HG03064 (cell line): Measurements from ENCODE around the gene WDR38.
A peak's percentile ranks its signal among the peaks of the same experiment; 100 is the strongest.

Source experiments
- ATAC-seq: cut with Tn5 transposase; IDR thresholded peaks from one replicate; pipeline ENCODE4 v1.9.1; 2021; ENCODE audit warnings: low read depth; ENCODE audit not compliant: unreplicated experiment

WDR38 gene

DNA sequence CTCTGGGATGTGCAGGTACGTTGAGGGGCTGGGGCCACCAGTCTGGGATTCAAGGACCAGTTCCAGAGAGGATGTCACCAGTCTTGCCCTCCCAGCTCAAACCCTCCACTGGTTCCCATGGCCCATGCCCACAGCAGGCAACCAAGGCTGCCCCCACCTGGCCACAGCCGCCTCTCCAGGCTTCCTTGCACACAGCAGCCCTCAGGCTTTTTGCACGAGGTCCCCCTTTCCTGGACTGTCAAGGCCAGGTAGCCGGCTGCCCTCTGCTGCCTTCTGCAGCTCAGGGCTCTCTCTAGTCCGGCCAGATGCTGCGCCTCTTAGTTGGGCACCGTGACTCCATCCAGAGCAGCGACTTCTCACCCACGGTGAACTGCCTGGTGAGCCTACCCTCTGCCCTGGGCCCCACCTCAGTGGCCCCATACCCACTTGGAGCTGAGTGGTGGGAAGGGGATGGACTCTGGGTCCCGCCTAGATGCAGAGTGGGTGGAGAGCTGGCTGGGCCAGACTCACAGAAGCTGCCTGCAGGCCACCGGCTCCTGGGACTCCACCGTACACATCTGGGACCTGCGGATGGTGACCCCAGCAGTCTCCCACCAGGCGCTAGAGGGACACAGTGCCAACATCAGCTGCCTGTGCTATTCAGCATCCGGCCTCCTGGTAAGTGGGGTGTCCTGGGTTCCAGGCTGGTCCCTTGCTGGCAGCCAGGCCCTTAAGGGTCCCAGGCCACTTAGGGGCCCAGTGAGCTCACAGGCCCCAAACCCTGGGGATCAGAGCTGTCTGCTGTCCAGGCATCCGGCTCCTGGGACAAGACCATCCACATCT is 2.9 kb downstream of the WDR38 start:
- no peak for ATAC-seq

DNA sequence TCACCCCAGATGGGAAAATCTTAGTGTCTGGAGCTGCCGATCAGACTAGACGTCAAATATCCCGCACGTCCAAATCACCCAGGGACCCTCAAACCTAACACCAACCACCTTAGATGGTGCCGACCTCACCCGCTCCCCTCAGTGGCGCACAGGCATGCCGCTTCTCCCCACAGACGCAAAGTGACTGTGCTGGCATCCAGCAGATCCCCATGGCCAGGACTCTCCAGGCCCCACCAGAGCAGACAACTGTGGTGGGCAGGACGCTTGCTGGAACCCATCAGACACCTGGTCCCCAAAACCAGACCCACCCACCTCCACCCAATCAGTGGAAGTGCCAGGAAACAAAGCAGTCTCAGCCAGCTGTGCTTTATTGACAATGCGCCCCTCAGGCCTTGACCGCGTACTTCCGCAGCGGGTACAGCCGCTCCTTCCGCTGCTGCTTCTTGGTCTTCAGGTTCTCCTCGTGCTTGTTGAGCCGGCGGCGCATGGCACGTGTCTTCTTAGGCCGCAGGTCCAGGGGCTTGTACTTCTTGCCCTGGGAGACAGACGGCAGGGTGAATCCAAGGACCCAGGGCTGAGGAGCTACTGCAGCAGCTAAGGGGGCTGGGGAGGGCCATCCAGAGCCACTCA is 4.4 kb downstream of the WDR38 start:
- ATAC-seq, result no peak

DNA sequence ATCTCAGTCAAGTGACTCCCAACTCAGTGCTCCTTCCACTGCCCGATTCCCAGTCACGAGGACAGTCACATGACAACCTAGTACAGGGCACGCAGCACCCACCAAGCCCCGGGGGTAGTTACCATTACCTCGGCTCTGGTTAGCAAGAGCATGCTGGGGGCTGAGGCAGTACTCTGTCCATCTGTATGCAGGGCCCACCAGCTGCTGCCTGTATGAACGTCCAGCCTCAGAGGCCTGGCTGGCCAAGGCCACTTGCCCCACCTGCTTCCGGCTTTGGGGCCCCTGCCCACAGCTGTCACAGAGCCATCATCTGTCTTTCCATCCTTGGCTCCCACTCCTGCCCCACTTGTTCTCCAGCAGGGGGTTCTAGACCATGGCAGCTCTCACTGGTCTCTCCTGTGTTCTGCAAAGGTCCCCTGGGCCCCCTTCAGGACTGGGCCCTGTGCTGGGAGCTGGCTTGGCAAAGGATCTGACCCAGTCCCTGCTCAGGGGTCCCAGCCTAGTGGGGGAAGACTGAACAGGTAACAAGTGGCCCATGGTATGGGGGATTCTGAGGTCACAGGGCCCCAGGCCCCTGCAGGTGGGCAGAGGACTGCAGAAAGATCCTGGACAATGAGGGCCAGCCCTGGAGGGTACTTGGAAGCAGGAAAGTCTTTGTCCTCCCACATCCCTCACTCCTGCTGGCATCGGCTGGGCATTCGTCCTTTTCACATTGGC is 5.2 kb downstream of the WDR38 start:
- no peak for ATAC-seq

DNA sequence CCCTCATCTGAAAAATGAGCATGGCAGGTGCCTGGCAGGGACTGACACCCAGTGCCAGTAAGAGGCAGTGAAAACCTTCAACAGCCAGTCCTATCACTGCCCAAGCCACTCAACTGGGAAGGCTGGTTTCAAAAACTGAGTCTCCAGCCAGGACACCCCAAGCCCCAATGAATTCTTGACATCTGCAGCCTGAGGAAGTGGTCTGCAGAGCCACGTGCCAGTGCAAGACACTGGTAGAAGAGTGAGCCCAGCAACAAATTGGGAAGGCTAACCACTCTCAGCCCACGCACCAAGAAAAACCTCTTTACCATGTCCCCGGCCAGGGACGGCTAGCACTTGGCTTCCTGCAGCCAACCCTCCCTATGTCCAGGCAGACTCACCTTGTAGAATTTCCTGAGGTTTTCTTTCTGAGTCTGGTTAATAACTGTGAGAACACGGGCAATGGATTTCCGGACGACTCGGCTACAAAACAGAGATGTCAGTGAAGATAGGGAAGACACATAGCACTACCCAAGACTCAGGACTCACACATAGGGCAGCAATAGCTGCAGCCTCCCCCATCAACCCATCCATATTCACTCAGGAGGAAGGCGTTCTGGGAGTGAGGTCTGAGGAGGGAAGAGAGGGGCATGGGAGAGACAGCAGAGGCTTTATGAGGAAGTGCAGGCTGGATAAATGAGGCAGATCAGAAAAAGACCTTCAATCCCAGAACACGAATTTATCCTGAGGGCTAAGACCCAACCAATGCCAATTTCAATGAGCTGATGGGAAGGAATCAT is 6.7 kb downstream of the WDR38 start:
- ATAC-seq, result no peak

DNA sequence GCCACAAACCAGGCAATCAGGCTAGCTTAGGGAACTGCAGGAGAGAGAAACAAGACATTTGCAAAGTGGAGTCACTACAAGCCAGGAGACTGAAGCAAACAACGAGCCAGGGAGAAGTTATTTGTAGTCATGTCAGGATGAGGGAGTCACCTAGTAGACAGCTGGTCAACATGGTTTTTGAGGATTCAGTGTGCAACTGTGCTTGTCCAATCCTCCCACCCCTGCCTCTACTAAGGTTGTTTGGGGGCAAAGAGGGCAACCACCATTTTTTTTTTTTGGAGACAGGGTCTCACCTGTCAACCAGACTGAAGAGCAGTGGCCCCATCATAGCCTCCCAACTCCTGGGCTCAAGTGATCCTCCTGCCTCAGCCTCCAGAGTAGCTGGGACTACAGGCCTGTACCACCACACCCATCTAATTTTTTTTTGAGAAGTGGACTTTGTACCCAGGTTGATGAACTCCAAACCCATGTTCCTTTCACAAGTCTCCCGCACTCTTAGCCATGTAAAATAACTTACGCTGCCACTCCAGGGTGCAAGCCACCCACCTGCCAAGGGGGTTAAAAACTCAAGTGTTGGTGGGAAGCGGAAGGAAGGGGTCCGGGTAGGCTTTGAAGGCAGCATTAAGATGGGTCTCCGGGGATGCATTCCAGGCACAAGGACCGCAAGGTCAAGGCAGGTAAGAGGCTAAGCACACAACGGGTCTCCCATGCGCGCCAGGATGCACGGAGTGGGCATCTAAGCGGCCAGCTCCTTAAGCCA is 7.5 kb downstream of the WDR38 start:
- no peak for ATAC-seq

DNA sequence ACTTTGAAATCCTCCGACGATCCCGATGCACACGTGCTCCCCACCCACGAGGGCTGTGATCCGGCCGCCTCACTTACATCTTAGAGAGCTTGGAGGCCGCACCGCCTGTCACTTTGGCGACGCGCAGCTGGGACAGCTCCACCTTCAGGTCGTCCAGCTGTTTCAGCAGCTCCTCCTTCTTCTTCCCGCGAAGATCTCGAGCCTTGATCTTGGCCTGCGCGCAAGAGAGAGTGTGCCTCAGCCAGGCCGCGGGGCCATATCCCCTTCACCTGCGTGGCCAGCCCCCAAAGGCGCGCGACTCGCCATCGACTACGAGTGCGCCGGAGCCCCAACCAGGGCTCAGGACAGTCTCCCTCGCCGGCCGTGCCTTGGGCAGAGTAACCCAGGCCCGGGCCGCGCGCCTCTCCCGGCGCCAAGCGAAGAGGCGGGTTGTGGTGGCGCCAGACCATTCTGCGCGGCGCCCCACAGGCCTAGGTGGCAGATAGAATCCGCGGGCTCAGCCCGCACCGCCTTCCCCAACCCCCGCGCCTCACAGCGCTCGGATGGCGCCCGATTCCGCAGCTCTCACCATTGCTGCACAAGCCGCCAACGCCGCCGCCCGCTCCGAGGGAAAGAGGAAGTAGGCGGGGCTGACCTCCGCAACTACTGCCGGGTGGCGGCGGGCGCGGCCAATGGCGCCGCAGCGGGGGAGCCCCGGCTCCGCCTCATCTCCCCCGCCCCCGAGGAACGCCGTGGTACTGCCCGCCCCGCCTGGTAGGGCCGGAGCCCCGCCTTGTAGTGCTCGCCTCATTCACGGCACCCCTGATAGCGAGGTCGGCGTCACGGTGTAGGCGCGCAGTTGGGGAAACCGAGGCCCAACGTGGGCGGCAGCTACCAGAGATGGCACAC is 8.3 kb downstream of the WDR38 start, which contains the start of the genes ARPC5L and RPL35:
Gene ARPC5L (plus strand): TSS at position 789 of the 888 bp plus-strand sequence. CDS start 7,161 bp downstream, outside the sequence.
Gene RPL35 (minus strand): TSS at position 616 of the 888 bp plus-strand sequence. CDS start 45 bp downstream, at position 571.
- ATAC-seq, result peak; percentile 82

DNA sequence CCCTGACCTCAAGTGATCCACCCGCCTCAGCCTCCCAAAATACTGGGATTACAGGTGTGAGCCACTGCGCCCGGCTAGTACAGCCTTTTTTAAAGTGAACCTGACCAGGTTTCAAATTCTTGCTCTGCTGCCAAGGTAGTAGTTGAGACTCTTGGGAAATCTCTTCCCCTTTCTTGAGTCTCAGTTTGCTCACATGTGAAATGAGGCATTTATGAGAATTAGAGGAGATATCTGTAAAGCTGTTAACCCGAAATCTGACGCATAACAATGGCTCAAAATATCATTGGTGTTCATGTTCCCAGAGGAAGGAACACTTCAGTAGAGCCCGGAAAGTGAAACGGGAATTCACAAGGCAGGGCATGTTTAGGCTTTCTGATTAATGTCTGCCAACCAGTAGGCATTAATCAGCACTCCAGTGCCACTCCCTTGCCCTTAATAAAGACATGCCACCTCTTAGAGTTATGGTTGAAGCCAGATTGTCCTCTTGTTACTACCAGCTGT is 10.2 kb downstream of the WDR38 start:
- ATAC-seq, result no peak

DNA sequence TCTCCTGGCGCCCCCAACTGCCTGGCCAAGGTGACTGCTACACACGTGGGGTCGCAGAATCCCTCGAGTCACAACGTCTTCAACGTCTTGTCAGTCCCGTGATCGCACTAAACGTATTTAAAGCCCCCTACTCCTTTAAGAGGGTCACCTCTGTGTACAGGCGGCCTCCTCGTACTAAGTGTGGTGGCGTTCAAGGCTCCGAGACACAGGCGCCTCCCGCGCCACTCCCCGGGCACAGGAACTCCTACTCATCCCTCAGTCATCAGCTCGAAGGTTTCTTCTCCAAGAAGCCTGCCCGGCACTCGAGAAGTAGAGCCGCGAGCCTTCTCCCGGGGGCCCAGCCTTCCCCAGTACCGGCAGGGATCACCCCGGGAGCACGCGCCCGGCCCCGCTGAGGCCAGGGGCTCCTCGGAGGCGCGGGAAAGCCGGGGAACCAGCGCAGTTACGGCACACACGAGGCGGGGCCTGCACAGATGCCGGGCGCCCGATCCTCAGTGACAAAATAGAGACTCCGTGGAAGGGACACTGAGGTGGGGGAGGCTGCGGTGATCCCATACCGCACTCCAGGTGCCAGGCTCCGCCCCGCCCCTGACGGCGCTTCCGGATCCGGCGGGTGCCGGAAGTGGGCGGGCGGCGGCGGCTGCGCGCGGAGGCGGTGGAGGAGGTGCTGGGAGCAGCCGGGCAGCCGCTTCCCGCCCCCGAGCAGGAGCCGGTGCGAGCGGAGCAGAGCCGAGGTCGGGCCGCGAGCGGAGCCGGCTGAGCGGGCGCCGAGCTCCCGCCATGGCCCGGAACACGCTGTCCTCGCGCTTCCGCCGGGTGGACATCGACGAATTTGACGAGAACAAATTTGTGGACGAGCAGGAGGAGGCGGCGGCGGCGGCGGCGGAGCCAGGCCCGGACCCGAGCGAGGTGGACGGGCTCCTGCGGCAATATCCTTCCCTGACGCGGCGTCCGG is 15.5 kb downstream of the WDR38 start:
- ATAC-seq, result peak; percentile 48

DNA sequence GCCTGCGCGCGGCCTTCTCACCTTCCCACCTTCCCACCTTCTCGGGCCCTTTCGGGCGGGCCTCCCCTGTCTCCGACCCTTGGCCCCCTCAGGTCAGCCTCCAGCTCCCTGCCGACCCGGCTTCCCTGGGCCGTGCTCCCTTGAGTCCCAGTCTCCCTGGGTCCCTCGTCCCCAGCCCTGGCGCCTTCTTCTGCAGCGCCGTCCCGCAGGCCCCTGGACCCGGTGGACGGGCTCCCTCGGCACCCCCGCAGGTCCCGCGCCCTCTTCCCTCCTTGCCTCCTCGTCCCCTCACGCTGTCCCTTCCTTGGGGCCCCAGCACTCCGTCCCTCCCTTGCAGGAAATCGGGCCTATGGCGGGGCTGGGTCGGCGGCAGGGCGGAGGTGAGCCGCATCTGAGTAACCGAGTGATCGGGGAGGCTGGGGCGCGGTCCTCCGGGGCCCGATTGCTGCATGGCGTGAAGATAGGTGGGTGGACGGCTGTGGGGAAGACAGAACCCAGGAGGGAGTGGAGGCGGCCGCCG is 16.3 kb downstream of the WDR38 start:
- peak; percentile 9 for ATAC-seq

DNA sequence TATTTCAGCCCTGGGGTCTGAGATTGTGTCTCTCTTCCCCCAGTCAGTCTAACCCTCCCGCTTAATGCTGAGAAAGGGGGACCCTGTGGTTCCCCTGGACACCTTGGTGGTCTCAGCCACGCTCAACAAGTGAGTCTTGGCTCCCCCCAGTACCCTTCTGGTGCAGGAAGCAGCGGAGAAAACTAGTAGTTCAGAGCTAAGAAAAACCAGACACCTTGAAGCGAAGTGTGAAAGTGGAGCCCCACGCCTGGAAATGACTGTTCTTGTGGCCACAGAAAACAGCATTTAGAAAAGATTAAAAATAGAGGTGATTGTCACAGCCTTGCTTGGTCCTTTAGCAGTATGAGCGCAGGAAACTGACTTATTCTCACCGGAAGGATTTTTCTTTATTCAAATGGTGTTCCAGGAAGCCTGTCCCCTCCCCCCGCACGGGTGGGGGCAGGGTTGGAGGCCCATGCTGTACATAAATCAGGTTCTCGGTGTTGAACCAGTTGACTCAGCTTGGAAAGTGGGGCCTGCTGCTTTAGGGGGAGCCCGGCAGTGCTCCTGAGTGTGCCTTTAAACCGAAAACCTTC is 16.8 kb downstream of the WDR38 start:
- ATAC-seq, result peak; percentile 32

DNA sequence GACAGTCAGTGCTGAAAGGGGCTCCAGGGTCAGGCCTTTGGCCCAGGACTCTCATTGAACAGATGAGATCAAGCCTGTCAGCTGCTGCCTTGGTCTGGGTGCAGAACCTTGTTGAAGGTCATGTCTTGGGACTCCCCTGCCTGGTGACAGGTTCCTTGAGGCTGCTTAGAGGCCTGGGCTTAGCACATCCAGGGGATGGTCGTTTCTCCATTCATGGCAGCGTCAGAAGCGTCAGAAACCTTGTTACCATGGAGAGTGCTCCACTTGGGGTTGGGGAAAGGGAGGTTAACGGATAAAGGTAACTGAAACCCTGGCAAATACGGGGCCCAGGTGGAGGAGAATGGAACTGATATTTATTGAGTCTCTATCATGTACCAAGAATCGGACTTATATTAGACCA is 17.5 kb downstream of the WDR38 start:
- ATAC-seq, result no peak

DNA sequence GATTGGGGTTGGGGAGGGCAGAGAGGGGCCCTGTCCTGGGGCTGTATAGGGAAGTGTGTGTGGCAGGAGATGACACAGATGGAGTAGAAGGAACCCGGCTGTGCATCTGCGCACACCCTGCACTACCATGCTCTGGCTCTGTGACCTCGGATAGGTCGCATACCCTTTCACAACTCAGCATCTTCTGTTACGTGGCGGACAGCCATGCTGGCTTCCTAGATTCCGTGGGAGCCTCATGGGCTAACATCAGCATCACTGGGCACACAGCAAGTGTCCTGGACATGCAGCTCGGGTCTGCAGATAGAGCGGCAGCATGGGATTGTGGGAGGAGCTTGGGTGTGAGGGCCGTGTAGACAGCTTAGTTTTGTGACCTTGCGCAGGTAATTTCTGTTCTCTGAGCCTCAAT is 17.9 kb downstream of the WDR38 start:
- no peak for ATAC-seq

DNA sequence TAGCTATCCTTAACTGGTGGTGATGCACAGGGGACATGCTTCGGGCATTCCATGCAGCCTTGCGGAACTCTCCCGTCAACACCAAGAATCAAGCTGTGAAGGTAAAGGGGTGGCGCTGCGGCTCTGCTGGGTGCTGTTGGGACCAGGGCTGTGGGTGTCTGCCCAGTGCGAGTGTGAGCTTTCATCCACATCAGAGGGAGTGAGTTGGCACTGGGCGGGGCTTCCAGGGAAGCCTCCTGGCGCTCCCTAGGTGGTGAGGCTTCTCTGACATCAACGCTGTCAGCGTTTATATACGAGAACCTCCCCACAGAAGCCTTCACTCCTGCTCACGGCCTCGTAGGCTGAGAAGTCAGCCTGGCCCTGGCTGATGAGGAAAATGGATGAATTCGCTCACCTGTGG is 20.4 kb downstream of the WDR38 start:
- ATAC-seq, result no peak

DNA sequence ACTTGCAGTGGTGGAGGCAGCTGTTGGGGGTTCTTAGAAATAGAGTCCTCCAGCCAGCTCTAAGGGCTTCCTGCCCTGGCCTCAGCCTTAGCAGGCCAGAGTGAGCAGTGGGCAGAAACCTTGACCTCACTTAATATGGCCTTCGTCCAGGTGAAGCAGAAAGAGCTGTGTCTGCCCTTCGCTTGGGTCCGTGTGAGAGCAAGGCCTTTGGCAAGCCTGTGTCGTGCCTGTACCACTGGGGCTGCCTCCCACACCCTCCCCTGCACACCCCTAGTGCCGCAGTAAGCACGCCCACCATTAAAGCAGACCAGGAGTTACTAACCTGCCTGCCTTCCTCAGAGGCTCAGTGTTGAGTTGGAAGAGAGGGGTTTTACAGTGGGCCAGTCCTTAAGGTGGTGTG is 22.2 kb downstream of the WDR38 start:
- ATAC-seq, result no peak

DNA sequence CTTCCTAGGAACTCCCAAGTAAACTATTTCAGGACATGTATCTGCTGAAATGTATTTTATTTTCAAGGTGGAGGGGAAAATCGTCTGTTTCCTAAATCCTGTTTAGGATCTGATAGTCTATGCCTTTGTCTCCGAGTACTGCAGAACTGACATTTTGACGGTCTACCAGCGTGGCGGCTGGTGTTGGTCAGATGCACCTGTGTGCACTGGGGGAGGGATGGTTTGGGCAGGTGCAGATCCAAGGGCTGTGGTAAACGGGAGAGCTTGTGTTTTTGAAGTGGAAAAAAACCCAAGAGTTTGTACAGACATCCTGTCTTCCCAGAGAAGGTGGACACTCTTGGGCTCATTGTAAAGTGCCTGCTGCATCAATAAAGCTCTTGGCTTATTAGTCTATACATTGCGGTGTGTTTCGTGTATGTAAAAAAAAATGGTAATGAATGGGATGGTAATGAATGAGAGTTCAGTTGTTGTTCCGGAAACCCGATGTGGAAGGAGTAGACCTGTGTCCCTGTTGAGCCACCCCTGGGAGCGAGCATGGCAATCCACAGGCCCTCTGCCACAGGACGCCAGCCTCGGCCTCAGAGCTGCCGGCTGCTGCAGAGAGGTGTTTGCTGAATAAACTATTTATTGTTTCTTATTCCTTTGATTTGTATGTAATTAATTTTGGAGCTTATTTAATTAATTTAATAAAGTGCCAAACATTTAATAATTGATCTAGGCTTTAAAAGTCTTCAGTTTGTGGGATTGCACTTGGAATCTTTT is 23.9 kb downstream of the WDR38 start:
- ATAC-seq, result no peak

DNA sequence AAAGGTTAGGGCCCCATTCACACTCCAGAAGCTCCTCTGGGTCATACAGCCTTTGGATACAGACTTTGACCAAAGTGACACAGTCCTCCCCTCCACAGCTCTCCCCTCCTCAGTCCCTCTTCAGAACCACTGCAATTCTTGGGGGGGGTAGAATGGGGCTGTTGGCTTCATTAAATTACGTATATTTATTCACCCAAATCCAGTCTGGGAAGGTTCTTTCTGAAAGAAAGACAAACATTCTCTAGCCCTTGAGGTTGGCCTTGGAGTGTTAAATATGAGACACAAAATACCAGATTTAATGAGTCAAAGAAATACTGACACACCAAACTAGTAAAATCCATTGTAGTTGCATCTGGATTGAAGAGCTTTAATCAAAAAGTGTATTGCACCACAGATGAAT is 24.8 kb downstream of the WDR38 start:
- ATAC-seq, result no peak
